NCI-H1694 (cell line): ENCODE results near the gene NCF2.

Experiments
- DNase-seq: peaks from one replicate; lab custom pipeline; 2025; lab: John Stamatoyannopoulos, UW

Gene NCF2

GRCh38 chr1:183551924-183552323 is 38.3 kb downstream of the NCF2 start:
- DNase-seq = no peak

GRCh38 chr1:183550915-183551314 is 39.3 kb downstream of the NCF2 start:
- DNase-seq = no peak

GRCh38 chr1:183548116-183548515 is 42.1 kb downstream of the NCF2 start:
- peak; percentile 5 for DNase-seq

- DNase-seq = no peak
Observed at GRCh38 chr1:183546427-183546826, 43.8 kb downstream of the NCF2 start.

GRCh38 chr1:183544598-183545297 is 45.5 kb downstream of the NCF2 start:
- peak; percentile 27 for DNase-seq

- DNase-seq = peak; percentile 54
Observed at GRCh38 chr1:183543619-183544204, 46.5 kb downstream of the NCF2 start.

- no peak for DNase-seq
Observed at GRCh38 chr1:183537405-183537804, 52.9 kb downstream of the NCF2 start.

- DNase-seq = no peak
Observed at GRCh38 chr1:183533617-183534174, 56.6 kb downstream of the NCF2 start.

GRCh38 chr1:183528577-183528976 is 61.7 kb downstream of the NCF2 start:
- DNase-seq = no peak

GRCh38 chr1:183522104-183522503 is 68.2 kb downstream of the NCF2 start:
- no peak for DNase-seq

GRCh38 chr1:183520379-183520778 is 69.9 kb downstream of the NCF2 start:
- no peak for DNase-seq

- DNase-seq = no peak
Observed at GRCh38 chr1:183517401-183517800, 72.9 kb downstream of the NCF2 start.

GRCh38 chr1:183516725-183517124 is 73.5 kb downstream of the NCF2 start:
- no peak for DNase-seq

GRCh38 chr1:183515002-183515689 is 75.1 kb downstream of the NCF2 start:
- DNase-seq = no peak

- DNase-seq = no peak
Observed at GRCh38 chr1:183514235-183514634, 76.0 kb downstream of the NCF2 start.

GRCh38 chr1:183512450-183512849 is 77.8 kb downstream of the NCF2 start:
- no peak for DNase-seq

GRCh38 chr1:183508694-183509093 is 81.6 kb downstream of the NCF2 start:
- no peak for DNase-seq

GRCh38 chr1:183506561-183506960 is 83.7 kb downstream of the NCF2 start:
- DNase-seq = no peak
